NCI-H524 treated with DMSO at 0.1 percent for 48 hours (cell line): ENCODE data around the gene STIM1.

ENCODE experiments used
- DNase-seq: peaks from one replicate; lab custom pipeline; 2025; lab: John Stamatoyannopoulos, UW

Gene STIM1

GRCh38 chr11:3952715-3953114 lies 97.3 kb downstream of the STIM1 start:
- no peak for DNase-seq

GRCh38 chr11:3953327-3953726 lies 97.9 kb downstream of the STIM1 start:
- DNase-seq: no peak

GRCh38 chr11:3954448-3955298 lies 99.2 kb downstream of the STIM1 start:
- no peak for DNase-seq

GRCh38 chr11:3955299-3955665 lies 99.8 kb downstream of the STIM1 start:
- DNase-seq: no peak

- no peak for DNase-seq
These were observed 100.6 kb downstream of the STIM1 start for GRCh38 chr11:3956038-3956437.

GRCh38 chr11:3956748-3957147 lies 101.3 kb downstream of the STIM1 start:
- DNase-seq: no peak

- no peak for DNase-seq
These were observed 102.0 kb downstream of the STIM1 start for GRCh38 chr11:3957437-3957836.

GRCh38 chr11:3958281-3958680 lies 102.8 kb downstream of the STIM1 start:
- DNase-seq: no peak

GRCh38 chr11:3959015-3959902 lies 103.8 kb downstream of the STIM1 start:
- no peak for DNase-seq

GRCh38 chr11:3959903-3960265 lies 104.4 kb downstream of the STIM1 start:
- DNase-seq: no peak

- no peak for DNase-seq
These were observed 107.0 kb downstream of the STIM1 start for GRCh38 chr11:3962406-3962840.

- no peak for DNase-seq
These were observed 108.6 kb downstream of the STIM1 start for GRCh38 chr11:3964056-3964455.

GRCh38 chr11:3964935-3965604 lies 109.6 kb downstream of the STIM1 start:
- no peak for DNase-seq

GRCh38 chr11:3967695-3968094 lies 112.2 kb downstream of the STIM1 start:
- DNase-seq: no peak

GRCh38 chr11:3969200-3969599 lies 113.7 kb downstream of the STIM1 start:
- DNase-seq: no peak

GRCh38 chr11:3969613-3970012 lies 114.1 kb downstream of the STIM1 start:
- no peak for DNase-seq

- no peak for DNase-seq
These were observed 114.6 kb downstream of the STIM1 start for GRCh38 chr11:3970108-3970507.

- no peak for DNase-seq
These were observed 116.4 kb downstream of the STIM1 start for GRCh38 chr11:3971756-3972404.

- no peak for DNase-seq
These were observed 117.0 kb downstream of the STIM1 start for GRCh38 chr11:3972431-3972830.

GRCh38 chr11:3977078-3977477 lies 121.6 kb downstream of the STIM1 start:
- no peak for DNase-seq

- no peak for DNase-seq
These were observed 125.7 kb downstream of the STIM1 start for GRCh38 chr11:3981084-3981633.

GRCh38 chr11:3982431-3982830 lies 127.0 kb downstream of the STIM1 start:
- no peak for DNase-seq
